AG08395 (cell line): Measurements from ENCODE around the gene EIF4A3.

Experiments
- DNase-seq: peaks from one replicate; pipeline ENCODE4 v3.0.0; 2012; ENCODE audit warnings: mixed read lengths, low spot score

EIF4A3 gene

DNA sequence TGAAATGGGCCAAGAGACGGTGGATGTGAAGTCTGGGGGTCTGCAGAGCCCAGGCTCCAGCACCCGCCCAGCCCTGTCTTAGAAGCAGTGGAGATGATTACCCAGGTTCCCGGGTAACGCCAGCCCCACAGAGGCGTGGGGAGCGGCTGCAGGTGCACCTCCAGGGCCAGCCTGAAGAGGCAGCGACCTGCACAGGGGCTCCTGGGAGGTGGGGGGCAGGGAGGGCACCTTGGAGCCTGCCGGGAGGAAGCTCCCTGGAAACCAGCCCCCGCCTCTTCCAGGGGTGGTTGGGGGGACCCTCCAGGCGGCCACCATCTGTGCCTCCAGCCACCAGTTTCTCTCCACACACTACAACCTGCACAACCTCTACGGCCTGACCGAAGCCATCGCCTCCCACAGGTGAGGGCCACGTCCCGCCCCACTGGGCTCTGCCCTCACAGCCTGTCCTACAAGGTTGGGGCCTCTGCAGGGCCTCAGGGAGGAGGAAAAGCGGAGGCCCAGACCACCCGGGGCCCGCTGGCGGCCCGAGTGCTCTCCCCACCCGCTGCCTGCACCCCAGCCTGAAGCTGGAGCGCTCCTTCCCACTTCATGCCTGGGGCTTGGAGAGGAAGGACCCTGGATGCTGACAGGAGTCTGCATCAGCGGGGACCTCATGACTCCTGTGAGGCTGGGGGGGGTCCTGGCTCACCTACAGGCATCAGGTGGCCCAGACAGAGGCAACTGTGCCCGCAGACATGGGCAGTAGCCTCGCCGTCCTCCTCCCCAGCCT lies 35.0 kb downstream of the EIF4A3 start:
- no peak for DNase-seq

GRCh38 chr17:80110927-80111701 lies 35.8 kb downstream of the EIF4A3 start:
- DNase-seq = no peak

- no peak for DNase-seq
Measured at GRCh38 chr17:80110447-80110812, 36.5 kb downstream of the EIF4A3 start.

GRCh38 chr17:80109713-80110446 lies 37.0 kb downstream of the EIF4A3 start:
- no peak for DNase-seq

GRCh38 chr17:80109066-80109660 lies 37.8 kb downstream of the EIF4A3 start:
- no peak for DNase-seq

GRCh38 chr17:80108036-80108971 lies 38.6 kb downstream of the EIF4A3 start:
- no peak for DNase-seq

GRCh38 chr17:80107231-80108021 lies 39.5 kb downstream of the EIF4A3 start:
- no peak for DNase-seq

GRCh38 chr17:80106751-80107150 lies 40.2 kb downstream of the EIF4A3 start:
- no peak for DNase-seq

DNA sequence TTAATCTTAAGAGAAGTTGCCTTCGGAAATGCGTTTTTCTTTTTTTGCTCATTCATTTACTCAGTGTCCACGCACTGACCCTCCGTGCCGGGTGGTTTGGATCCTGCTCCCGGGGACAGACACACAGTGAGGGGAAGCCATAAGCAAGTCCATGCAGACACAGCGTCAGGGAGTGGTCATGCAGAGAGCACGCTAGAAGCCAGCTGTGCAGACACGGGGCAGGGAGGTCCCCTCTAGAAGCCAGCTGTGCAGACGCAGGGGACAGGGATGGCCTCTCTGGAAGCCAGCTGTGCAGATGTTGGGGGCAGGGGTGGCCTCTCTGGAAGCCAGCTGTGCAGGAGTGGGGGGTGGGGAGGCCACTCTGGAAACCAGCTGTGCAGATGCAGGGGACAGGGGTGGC lies 40.8 kb downstream of the EIF4A3 start:
- no peak for DNase-seq

DNA sequence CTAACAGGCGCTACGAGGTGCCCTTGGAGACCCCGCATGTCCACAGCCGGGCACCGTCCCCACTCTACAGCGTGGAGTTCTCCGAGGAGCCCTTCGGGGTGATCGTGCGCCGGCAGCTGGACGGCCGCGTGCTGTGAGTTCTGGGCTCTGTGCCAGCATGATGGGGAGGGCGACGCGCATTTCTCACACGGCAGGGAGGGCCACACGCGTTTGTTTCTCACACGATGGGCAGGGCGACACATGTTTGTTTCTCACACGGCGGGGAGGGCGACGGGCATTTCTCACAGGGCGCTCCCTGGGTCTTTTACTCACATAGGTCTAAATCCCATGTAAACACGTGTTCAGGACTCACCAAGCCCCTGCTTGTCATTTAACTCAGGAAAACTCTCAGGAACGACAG lies 41.2 kb downstream of the EIF4A3 start:
- DNase-seq = peak; percentile 45

GRCh38 chr17:80104956-80105375 lies 42.0 kb downstream of the EIF4A3 start:
- no peak for DNase-seq

DNA sequence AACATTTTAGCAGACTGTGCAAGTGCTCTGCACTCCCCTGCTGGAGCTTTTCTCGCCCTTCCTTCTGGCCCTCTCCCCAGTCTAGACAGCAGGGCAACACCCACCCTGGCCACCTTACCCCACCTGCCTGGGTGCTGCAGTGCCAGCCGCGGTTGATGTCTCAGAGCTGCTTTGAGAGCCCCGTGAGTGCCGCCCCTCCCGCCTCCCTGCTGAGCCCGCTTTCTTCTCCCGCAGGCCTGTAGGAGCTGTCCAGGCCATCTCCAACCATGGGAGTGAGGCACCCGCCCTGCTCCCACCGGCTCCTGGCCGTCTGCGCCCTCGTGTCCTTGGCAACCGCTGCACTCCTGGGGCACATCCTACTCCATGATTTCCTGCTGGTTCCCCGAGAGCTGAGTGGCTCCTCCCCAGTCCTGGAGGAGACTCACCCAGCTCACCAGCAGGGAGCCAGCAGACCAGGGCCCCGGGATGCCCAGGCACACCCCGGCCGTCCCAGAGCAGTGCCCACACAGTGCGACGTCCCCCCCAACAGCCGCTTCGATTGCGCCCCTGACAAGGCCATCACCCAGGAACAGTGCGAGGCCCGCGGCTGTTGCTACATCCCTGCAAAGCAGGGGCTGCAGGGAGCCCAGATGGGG lies 42.5 kb downstream of the EIF4A3 start:
- no peak for DNase-seq

DNA sequence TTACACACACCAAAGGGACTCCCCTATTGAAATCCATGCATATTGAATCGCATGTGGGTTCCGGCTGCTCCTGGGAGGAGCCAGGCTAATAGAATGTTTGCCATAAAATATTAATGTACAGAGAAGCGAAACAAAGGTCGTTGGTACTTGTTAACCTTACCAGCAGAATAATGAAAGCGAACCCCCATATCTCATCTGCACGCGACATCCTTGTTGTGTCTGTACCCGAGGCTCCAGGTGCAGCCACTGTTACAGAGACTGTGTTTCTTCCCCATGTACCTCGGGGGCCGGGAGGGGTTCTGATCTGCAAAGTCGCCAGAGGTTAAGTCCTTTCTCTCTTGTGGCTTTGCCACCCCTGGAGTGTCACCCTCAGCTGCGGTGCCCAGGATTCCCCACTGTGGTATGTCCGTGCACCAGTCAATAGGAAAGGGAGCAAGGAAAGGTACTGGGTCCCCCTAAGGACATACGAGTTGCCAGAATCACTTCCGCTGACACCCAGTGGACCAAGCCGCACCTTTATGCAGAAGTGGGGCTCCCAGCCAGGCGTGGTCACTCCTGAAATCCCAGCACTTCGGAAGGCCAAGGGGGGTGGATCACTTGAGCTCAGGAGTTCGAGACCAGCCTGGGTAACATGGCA lies 43.4 kb downstream of the EIF4A3 start:
- no peak for DNase-seq

DNA sequence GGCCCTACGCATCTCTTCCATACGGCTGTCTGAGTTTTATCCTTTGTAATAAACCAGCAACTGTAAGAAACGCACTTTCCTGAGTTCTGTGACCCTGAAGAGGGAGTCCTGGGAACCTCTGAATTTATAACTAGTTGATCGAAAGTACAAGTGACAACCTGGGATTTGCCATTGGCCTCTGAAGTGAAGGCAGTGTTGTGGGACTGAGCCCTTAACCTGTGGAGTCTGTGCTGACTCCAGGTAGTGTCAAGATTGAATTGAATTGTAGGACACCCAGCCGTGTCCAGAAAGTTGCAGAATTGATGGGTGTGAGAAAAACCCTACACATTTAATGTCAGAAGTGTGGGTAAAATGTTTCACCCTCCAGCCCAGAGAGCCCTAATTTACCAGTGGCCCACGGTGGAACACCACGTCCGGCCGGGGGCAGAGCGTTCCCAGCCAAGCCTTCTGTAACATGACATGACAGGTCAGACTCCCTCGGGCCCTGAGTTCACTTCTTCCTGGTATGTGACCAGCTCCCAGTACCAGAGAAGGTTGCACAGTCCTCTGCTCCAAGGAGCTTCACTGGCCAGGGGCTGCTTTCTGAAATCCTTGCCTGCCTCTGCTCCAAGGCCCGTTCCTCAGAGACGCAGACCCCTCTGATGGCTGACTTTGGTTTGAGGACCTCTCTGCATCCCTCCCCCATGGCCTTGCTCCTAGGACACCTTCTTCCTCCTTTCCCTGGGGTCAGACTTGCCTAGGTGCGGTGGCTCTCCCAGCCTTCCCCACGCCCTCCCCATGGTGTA lies 44.1 kb downstream of the EIF4A3 start:
- DNase-seq = no peak

DNA sequence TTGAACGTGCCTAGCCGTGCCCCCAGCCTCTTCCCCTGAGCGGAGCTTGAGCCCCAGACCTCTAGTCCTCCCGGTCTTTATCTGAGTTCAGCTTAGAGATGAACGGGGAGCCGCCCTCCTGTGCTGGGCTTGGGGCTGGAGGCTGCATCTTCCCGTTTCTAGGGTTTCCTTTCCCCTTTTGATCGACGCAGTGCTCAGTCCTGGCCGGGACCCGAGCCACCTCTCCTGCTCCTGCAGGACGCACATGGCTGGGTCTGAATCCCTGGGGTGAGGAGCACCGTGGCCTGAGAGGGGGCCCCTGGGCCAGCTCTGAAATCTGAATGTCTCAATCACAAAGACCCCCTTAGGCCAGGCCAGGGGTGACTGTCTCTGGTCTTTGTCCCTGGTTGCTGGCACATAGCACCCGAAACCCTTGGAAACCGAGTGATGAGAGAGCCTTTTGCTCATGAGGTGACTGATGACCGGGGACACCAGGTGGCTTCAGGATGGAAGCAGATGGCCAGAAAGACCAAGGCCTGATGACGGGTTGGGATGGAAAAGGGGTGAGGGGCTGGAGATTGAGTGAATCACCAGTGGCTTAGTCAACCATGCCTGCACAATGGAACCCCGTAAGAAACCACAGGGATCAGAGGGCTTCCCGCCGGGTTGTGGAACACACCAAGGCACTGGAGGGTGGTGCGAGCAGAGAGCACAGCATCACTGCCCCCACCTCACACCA lies 44.8 kb downstream of the EIF4A3 start:
- DNase-seq = peak; percentile 29

- peak; percentile 99 for DNase-seq
Measured at GRCh38 chr17:80101011-80101945, 45.6 kb downstream of the EIF4A3 start, which contains the start of gene GAA. GAA (plus strand) TSS chr17:80101581; CDS start chr17:80104587, 3,006 bp downstream.

GRCh38 chr17:80100035-80100323 lies 46.9 kb downstream of the EIF4A3 start:
- no peak for DNase-seq
